ENCODE measurements around the gene ARHGEF9.

ARHGEF9 gene

DNA sequence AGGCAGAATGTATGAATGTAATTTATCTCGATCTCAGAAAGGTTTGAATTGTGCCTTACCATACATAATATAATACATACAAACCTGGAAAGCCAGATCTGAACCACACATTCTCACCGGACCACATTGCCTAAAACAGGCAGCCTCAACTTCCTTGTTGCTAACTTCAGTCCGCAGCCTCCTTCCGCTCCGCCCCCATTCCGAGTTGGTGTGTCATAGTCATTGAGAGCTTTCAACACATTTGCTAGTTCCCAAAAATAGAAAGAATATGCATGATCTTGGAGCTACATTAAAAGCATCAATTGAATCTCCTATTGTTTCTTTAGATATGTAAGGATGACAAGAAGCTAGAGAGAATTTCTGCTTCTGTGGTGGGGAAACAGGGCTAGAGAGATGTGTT, 127.2 kb downstream of the ARHGEF9 start:
- TF ChIP-seq, protein P1, sequence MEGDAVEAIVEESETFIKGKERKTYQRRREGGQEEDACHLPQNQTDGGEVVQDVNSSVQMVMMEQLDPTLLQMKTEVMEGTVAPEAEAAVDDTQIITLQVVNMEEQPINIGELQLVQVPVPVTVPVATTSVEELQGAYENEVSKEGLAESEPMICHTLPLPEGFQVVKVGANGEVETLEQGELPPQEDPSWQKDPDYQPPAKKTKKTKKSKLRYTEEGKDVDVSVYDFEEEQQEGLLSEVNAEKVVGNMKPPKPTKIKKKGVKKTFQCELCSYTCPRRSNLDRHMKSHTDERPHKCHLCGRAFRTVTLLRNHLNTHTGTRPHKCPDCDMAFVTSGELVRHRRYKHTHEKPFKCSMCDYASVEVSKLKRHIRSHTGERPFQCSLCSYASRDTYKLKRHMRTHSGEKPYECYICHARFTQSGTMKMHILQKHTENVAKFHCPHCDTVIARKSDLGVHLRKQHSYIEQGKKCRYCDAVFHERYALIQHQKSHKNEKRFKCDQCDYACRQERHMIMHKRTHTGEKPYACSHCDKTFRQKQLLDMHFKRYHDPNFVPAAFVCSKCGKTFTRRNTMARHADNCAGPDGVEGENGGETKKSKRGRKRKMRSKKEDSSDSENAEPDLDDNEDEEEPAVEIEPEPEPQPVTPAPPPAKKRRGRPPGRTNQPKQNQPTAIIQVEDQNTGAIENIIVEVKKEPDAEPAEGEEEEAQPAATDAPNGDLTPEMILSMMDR (IDR thresholded peaks at IDR 0.05) = no peak

GRCh38 chrX:63656871-63657580, 128.0 kb downstream of the ARHGEF9 start:
- TF ChIP-seq, protein P1 (IDR thresholded peaks at IDR 0.05) = no peak

DNA sequence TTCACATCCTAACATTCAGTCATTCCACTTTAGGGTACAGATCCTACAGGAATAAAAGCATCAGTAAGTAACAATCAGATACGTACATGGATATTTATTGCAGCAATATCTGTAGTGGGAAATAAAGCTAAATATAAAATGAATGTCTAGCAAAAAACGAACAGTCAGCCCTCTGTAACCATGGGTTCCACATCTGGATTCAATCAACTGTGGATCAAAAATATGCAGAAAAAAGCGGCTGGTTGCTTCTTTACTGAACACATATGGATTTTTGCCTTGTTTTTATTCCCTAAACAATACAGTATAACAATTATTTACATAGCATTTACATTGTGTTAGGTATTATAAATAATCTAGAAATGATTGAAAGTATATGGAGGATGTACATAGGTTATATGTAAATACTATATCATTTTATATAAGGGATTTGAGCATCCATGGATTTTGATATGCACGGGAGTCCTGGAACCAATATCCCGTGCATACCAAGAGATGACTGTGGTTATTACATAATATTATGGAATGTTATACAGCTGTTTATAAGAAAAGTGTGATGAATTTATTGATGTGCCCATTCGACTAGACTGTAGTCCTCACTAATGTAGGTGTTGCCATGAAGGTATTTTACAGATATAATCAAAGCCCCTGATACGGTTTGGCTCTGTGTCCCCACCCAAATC, 132.8 kb downstream of the ARHGEF9 start:
- TF ChIP-seq, protein P1 (IDR thresholded peaks at IDR 0.05) = no peak

DNA sequence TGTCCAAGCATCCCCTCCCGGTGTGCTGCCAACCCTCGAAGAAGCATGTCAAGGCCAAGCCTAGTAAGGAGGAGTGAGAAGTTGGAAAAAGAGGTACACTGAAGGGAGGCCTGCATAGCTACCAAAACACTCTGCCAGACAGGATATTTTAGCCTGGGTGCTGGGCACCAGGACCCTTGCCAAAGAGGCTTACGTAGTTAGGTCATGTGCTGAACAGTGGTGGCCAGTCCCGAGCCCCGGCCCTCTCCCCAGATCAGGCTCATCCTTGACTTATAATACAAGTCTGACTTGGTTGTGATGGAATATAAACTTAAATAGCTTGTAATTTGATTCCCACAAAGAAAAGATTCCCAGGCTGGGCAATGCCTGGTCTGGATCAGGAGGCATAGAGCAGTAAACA, 149.3 kb downstream of the ARHGEF9 start:
- TF ChIP-seq, protein P1 (IDR thresholded peaks at IDR 0.05) = no peak

DNA sequence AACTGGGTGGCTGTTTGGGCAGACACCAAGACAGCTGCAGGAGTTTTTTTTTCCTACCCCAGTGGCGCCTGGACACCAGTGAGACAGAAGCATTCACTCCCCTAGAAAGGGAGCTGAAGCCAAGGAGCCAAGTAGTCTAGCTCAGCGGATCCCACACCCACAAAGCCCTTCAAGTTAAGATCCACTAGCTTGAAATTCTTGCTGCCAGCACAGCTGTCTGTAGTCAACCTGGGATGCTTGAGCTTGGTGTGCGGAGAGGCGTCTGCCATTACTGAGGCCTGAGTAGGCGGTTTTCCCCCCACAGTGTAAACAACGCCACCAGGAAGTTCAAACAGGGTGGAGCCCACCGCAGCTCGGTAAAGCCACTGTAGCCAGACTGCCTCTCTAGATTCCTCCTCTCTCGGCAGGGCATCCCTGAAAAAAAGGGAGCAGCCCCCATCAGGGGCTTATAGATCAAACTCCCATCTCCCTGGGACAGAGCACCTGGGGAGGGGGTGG, 171.4 kb downstream of the ARHGEF9 start:
- TF ChIP-seq, protein P1 (IDR thresholded peaks at IDR 0.05) = no peak

- TF ChIP-seq, protein P1 (IDR thresholded peaks at IDR 0.05) = no peak
These were observed 199.1 kb downstream of the ARHGEF9 start for GRCh38 chrX:63585936-63586335.
